HepG2 (cell line): ENCODE results near the gene PDZD7. TPM values are rescaled to one million over a fixed set of nuclear protein-coding genes. Genes with fewer than 3 reads are reported as not detected.

Experiments
- HMG20B ChIP-seq: conservative IDR thresholded peaks from 2 replicates; pipeline ENCODE4 v1.6.1; 2016; ENCODE audit warnings: missing genetic modification reagents, missing compliant biosample characterization
- HMGXB3 ChIP-seq: sonication (generic); formaldehyde crosslinking; IDR thresholded peaks from 2 replicates; pipeline ENCODE4 v1.4.0; 2020; ENCODE audit warnings: missing genetic modification reagents, borderline replicate concordance
- JUN ChIP-seq: sonication (generic); formaldehyde crosslinking; IDR thresholded peaks from 2 replicates; pipeline ENCODE4 v1.4.0; 2020; ENCODE audit warnings: mild to moderate bottlenecking, missing genetic modification reagents
- MTA3 ChIP-seq: sonication (generic); formaldehyde crosslinking; IDR thresholded peaks from 2 replicates; pipeline ENCODE4 v1.4.0; 2020; ENCODE audit warnings: missing genetic modification reagents
- ZFX ChIP-seq: sonication (generic); formaldehyde crosslinking; IDR thresholded peaks from 2 replicates; pipeline ENCODE4 v1.4.0; 2020; ENCODE audit warnings: mild to moderate bottlenecking, low read depth, missing genetic modification reagents, moderate library complexity
- ZNF143 ChIP-seq: sonication (generic); formaldehyde crosslinking; IDR thresholded peaks from 2 replicates; pipeline ENCODE4 v1.4.0; 2020; ENCODE audit warnings: missing genetic modification reagents
- ZNF274 ChIP-seq: sonication (generic); formaldehyde crosslinking; IDR thresholded peaks from 2 replicates; pipeline ENCODE4 v1.5.1; 2020; ENCODE audit warnings: mild to moderate bottlenecking, missing genetic modification reagents
- ZNF451 ChIP-seq: sonication (generic); formaldehyde crosslinking; IDR thresholded peaks from 2 replicates; pipeline ENCODE4 v1.5.0; 2020; ENCODE audit warnings: mild to moderate bottlenecking, missing genetic modification reagents
- ZNF564 ChIP-seq: sonication (generic); formaldehyde crosslinking; IDR thresholded peaks from 2 replicates; pipeline ENCODE4 v1.8.1; 2023; ENCODE audit warnings: mild to moderate bottlenecking, missing genetic modification reagents
- ZNF709 ChIP-seq: sonication (generic); formaldehyde crosslinking; IDR thresholded peaks from 2 replicates; pipeline ENCODE4 v1.5.0; 2020; ENCODE audit warnings: mild to moderate bottlenecking, missing genetic modification reagents
- ZNF75D ChIP-seq: sonication (generic); formaldehyde crosslinking; IDR thresholded peaks from 2 replicates; pipeline ENCODE4 v1.8.1; 2023; ENCODE audit warnings: missing genetic modification reagents, mild to moderate bottlenecking, borderline replicate concordance
- polyA plus RNA-seq, 8 experiments: library from polyadenylated mRNA; depleted of rRNA in 3 of 8; stranded (reverse) in 7 of 8; unstranded in 1 of 8; fragments of >200 nt; fragmentation: Illumina TruSeq in 4 of 8; extraction: Trizol in 4 of 8; gene quantifications; 2 replicates each; pipeline versions ENCODE4 v1.2.1 to v1.2.3, GENCODE V29; 2011 to 2016; ENCODE audit warnings: low read depth in 4 of 8, missing spikeins in 1 of 8, mixed read lengths in 1 of 8; ENCODE audit not compliant: insufficient read depth in 1 of 8
- total RNA-seq, 5 experiments: library from RNA; depleted of rRNA; stranded (reverse); fragments of >200 nt; fragmentation: Illumina TruSeq; extraction: Trizol; gene quantifications; 2 replicates each; pipeline ENCODE4 v1.2.3, GENCODE V29; 2016; ENCODE audit warnings: low read depth in 1 of 5
- TF ChIP-seq, protein P1 (sequence below): sonication (generic); formaldehyde crosslinking; IDR thresholded peaks from 2 replicates; pipeline ENCODE4 v1.5.1; 2020; ENCODE audit warnings: missing genetic modification reagents, mild to moderate bottlenecking, borderline replicate concordance
- TF ChIP-seq, protein P2 (sequence below): sonication (generic); formaldehyde crosslinking; IDR thresholded peaks from 2 replicates; pipeline ENCODE4 v1.8.1; 2022; ENCODE audit warnings: low read depth, mild to moderate bottlenecking, missing genetic modification reagents
- TF ChIP-seq, protein P3 (sequence below): fragments of 450-650 bp; IDR thresholded peaks from 2 replicates; pipeline ENCODE4 v1.6.1; 2016

The PDZD7 gene
- total and polyA plus RNA-seq, 2 of the 13 experiments (the other 11 are each of a cell fraction or from before 2014, with no cell fraction given): 0.58 to 0.73 TPM

DNA sequence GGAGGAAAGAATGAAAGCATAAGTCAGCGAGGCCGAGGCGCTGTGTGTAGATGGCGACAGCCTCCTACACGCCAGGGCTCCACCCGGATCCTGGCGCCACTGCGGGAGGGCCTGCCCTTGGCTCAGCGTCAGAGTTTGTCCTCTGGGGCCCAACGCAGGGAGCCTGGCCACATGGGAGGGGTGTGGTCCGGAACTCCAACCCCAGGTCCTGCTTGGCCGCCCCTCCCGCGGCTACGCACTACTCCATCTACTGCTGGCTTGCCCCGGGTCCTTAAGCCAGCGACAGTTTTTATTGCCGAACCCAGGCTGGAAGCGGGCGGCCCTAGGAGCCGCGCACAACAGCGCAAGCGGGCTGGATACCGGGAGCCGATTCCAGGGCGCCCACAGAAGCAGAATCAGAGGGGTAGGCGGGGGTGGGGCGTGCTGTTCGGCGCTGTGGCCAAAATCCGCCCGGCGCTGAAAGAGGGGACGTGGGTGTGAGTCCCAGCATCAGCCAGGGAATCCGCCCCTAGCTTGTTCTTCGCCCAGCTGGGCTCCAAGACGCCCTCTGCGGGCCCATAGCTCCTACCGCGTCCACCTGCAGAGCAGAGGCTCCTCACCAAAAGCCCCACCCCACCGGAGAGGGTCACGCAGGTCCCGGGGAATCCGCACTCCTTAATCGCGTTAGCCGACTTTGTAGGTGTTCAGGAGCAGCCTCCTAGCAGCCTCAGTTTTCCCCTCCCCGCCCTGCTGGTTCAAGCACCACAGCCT lies 35.4 kb upstream of the PDZD7 start (continued):
- TF ChIP-seq, protein P1, sequence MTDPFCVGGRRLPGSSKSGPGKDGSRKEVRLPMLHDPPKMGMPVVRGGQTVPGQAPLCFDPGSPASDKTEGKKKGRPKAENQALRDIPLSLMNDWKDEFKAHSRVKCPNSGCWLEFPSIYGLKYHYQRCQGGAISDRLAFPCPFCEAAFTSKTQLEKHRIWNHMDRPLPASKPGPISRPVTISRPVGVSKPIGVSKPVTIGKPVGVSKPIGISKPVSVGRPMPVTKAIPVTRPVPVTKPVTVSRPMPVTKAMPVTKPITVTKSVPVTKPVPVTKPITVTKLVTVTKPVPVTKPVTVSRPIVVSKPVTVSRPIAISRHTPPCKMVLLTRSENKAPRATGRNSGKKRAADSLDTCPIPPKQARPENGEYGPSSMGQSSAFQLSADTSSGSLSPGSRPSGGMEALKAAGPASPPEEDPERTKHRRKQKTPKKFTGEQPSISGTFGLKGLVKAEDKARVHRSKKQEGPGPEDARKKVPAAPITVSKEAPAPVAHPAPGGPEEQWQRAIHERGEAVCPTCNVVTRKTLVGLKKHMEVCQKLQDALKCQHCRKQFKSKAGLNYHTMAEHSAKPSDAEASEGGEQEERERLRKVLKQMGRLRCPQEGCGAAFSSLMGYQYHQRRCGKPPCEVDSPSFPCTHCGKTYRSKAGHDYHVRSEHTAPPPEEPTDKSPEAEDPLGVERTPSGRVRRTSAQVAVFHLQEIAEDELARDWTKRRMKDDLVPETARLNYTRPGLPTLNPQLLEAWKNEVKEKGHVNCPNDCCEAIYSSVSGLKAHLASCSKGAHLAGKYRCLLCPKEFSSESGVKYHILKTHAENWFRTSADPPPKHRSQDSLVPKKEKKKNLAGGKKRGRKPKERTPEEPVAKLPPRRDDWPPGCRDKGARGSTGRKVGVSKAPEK (CRISPR knock-in tag): peak; percentile 28; the same call in 1 of the 2 replicates
- peak; percentile 19; the same call in 1 of the 2 replicates for TF ChIP-seq ZNF709 (CRISPR knock-in tag)
- TF ChIP-seq ZNF75D: no peak
- TF ChIP-seq ZNF143: 0 out of 2 replicates have a peak, but pooled peaks have one; percentile 25
- TF ChIP-seq, protein P2, sequence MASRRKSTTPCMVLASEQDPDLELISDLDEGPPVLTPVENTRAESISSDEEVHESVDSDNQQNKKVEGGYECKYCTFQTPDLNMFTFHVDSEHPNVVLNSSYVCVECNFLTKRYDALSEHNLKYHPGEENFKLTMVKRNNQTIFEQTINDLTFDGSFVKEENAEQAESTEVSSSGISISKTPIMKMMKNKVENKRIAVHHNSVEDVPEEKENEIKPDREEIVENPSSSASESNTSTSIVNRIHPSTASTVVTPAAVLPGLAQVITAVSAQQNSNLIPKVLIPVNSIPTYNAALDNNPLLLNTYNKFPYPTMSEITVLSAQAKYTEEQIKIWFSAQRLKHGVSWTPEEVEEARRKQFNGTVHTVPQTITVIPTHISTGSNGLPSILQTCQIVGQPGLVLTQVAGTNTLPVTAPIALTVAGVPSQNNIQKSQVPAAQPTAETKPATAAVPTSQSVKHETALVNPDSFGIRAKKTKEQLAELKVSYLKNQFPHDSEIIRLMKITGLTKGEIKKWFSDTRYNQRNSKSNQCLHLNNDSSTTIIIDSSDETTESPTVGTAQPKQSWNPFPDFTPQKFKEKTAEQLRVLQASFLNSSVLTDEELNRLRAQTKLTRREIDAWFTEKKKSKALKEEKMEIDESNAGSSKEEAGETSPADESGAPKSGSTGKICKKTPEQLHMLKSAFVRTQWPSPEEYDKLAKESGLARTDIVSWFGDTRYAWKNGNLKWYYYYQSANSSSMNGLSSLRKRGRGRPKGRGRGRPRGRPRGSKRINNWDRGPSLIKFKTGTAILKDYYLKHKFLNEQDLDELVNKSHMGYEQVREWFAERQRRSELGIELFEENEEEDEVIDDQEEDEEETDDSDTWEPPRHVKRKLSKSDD (CRISPR knock-in tag): 0 out of 2 replicates have a peak, but pooled peaks have one; percentile 50
- TF ChIP-seq JUN (CRISPR knock-in tag): peak; percentile 55; the same call in 1 of the 2 replicates
- TF ChIP-seq ZNF274 (CRISPR knock-in tag): peak; percentile 45; the same call in 1 of the 2 replicates
- TF ChIP-seq HMGXB3 (CRISPR knock-in tag): no peak; the same call in none of the 2 replicates
- peak; percentile 92 for TF ChIP-seq ZFX
- TF ChIP-seq, protein P3, sequence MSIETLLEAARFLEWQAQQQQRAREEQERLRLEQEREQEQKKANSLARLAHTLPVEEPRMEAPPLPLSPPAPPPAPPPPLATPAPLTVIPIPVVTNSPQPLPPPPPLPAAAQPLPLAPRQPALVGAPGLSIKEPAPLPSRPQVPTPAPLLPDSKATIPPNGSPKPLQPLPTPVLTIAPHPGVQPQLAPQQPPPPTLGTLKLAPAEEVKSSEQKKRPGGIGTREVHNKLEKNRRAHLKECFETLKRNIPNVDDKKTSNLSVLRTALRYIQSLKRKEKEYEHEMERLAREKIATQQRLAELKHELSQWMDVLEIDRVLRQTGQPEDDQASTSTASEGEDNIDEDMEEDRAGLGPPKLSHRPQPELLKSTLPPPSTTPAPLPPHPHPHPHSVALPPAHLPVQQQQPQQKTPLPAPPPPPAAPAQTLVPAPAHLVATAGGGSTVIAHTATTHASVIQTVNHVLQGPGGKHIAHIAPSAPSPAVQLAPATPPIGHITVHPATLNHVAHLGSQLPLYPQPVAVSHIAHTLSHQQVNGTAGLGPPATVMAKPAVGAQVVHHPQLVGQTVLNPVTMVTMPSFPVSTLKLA: peak; percentile 49; the same call in 1 of the 2 replicates
- TF ChIP-seq MTA3 (CRISPR knock-in tag): no peak
- no peak for TF ChIP-seq ZNF564 (CRISPR knock-in tag)
- 0 out of 2 replicates have a peak, but pooled peaks have one; percentile 5 for TF ChIP-seq HMG20B (CRISPR knock-in tag)
- no peak; the same call in 1 of the 2 replicates for TF ChIP-seq ZNF451
